ENCODE data around the gene ARHGAP11B. TPM values are rescaled to one million over a fixed set of nuclear protein-coding genes. Genes with fewer than 3 reads are reported as not detected.
"Not testable (repeated sequence)": the region's sequence is repeated elsewhere in the genome, so short reads cannot be mapped to it uniquely, and the experiment has no call there.

ARHGAP11B gene

GRCh38 chr15:30671309-30671708, 45.4 kb downstream of the ARHGAP11B start:
- no peak overlapping the region for H3K4me3 Mint-ChIP-seq
- H3K27ac Mint-ChIP-seq = no peak overlapping the region
- ChIA-PET CTCF (no interaction called here), POLR2A (no interaction called here)
- no peak for DNase-seq
- H3K4me1 Mint-ChIP-seq = no peaks in the 10 kb centered on the region
- H3K36me3 Mint-ChIP-seq (ENCODE audit: low read depth) = peaks cover 57% of the 10 kb centered on the region
- H3K9me3 Mint-ChIP-seq = no peaks in the 10 kb centered on the region
- no peaks in the 10 kb centered on the region for H3K27me3 Mint-ChIP-seq

- Mint-ChIP-seq H3K27me3 (no peaks in the 10 kb centered on the region), H3K4me3 (no peak overlapping the region), H3K9me3 (no peaks in the 10 kb centered on the region), H3K4me1 (no peaks in the 10 kb centered on the region), H3K36me3 (ENCODE audit: low read depth) (peaks cover 41% of the 10 kb centered on the region), H3K27ac (no peak overlapping the region)
- DNase-seq = no peak
- ChIA-PET CTCF (no interaction called here), POLR2A (no interaction called here)
Observed at GRCh38 chr15:30675126-30675525, 49.2 kb downstream of the ARHGAP11B start.

- H3K27me3 Mint-ChIP-seq, POLR2A ChIA-PET: not testable (repeated sequence)
Observed at GRCh38 chr15:30675891-30676290, 50.0 kb downstream of the ARHGAP11B start.

GRCh38 chr15:30680997-30681396, 55.1 kb downstream of the ARHGAP11B start:
- H3K9me3 Mint-ChIP-seq, H3K27ac Mint-ChIP-seq, DNase-seq, H3K4me1 Mint-ChIP-seq, CTCF ChIA-PET, H3K4me3 Mint-ChIP-seq, POLR2A ChIA-PET, H3K27me3 Mint-ChIP-seq: not testable (repeated sequence)
- H3K36me3 Mint-ChIP-seq (ENCODE audit: low read depth) = peaks cover 23% of the 10 kb centered on the region

More at GRCh38 chr15:30675891-30676290, 50.0 kb downstream of the ARHGAP11B start:
- Mint-ChIP-seq H3K36me3 (ENCODE audit: low read depth) (peaks cover 34% of the 10 kb centered on the region), H3K27ac (peak overlapping the region; percentile 36)
- DNase-seq, CTCF ChIA-PET, H3K4me3 Mint-ChIP-seq, H3K4me1 Mint-ChIP-seq, H3K9me3 Mint-ChIP-seq: not testable (repeated sequence)

GRCh38 chr15:30685709-30686285, 59.9 kb downstream of the ARHGAP11B start:
- POLR2A ChIA-PET, H3K9me3 Mint-ChIP-seq, H3K4me3 Mint-ChIP-seq, DNase-seq, H3K27me3 Mint-ChIP-seq, H3K4me1 Mint-ChIP-seq, CTCF ChIA-PET: not testable (repeated sequence)
- H3K27ac Mint-ChIP-seq = peak overlapping the region; percentile 43
- H3K36me3 Mint-ChIP-seq (ENCODE audit: low read depth) = peaks cover 25% of the 10 kb centered on the region

- H3K27ac Mint-ChIP-seq, DNase-seq, H3K9me3 Mint-ChIP-seq, H3K4me1 Mint-ChIP-seq, POLR2A ChIA-PET, H3K4me3 Mint-ChIP-seq, CTCF ChIA-PET, H3K27me3 Mint-ChIP-seq: not testable (repeated sequence)
- H3K36me3 Mint-ChIP-seq (ENCODE audit: low read depth) = peaks cover 25% of the 10 kb centered on the region
Observed at GRCh38 chr15:30686651-30687050, 60.7 kb downstream of the ARHGAP11B start.

Other genes starting within 250 kb of the ARHGAP11B start
- gene CHRFAM7A, start 232.6 kb upstream of the ARHGAP11B start, total RNA-seq = not detected
- gene GOLGA8R, start 211.9 kb upstream of the ARHGAP11B start, total RNA-seq = 1 to 10 TPM; 2.7 to 3.4 TPM
- 1 to 10 TPM in 1 of 2 experiments, under 1 TPM in 1; 0.83 to 1.6 TPM for gene GOLGA8Q, start 74.1 kb upstream of the ARHGAP11B start, total RNA-seq
- gene GOLGA8H, start 22.1 kb upstream of the ARHGAP11B start, total RNA-seq = not detected